ENCODE data around the gene TYK2.

TYK2 gene

GRCh38 chr19:10390652-10391286, 10.4 kb upstream of the TYK2 start:
- Histone ChIP-seq H3K4ac (ENCODE audit: low read depth in 1 of 2, low read length in 2 of 2) (no peak overlapping the region), H3K18ac (ENCODE audit: low read depth in 1 of 2, low read length in 2 of 2) (no peak overlapping the region), H3K27ac (ENCODE audit: low read length, poor library complexity, severe bottlenecking) (no peak overlapping the region), H2AK5ac (ENCODE audit: low read length, severe bottlenecking) (no peak overlapping the region), H3K27me3 (ENCODE audit: control insufficient read depth in 1 of 2, insufficient read depth in 1 of 2, low read length in 2 of 2) (no peaks in the 10 kb centered on the region), H4K91ac (ENCODE audit: low read length) (no peak overlapping the region), H2AFZ (ENCODE audit: low read depth, low read length) (no peak overlapping the region), H3K14ac (ENCODE audit: low read length in 2 of 2) (no peak overlapping the region), H3K4me3 (ENCODE audit: insufficient read depth in 1 of 2, low read depth in 1 of 2, low read length in 2 of 2) (no peak overlapping the region), H3K4me2 (ENCODE audit: low read length, poor library complexity, severe bottlenecking) (no peak overlapping the region), H4K8ac (ENCODE audit: low read length) (no peak overlapping the region), H3K36me3 (ENCODE audit: control insufficient read depth in 1 of 2, insufficient read depth in 2 of 2, low read depth in 1 of 2, low read length in 2 of 2) (peaks cover 45 to 62% of the 10 kb centered on the region in 2 experiments), H2BK12ac (ENCODE audit: low read length in 2 of 2) (no peak overlapping the region), H2BK120ac (ENCODE audit: low read depth, low read length) (no peak overlapping the region), H2BK5ac (ENCODE audit: low read depth, low read length, poor library complexity, severe bottlenecking) (no peak overlapping the region), H3K4me1 (ENCODE audit: control insufficient read depth, insufficient read depth, low read depth, low read length) (no peaks in the 10 kb centered on the region), H3K9ac (ENCODE audit: low read length) (no peak overlapping the region), H2BK15ac (ENCODE audit: low read depth, poor library complexity, severe bottlenecking) (no peak overlapping the region), H3K23ac (ENCODE audit: low read length in 2 of 2) (no peak overlapping the region), H3K79me1 (replicated peaks; ENCODE audit: low read length, poor library complexity, severe bottlenecking) (peaks cover 10% of the 10 kb centered on the region), H3K9me3 (ENCODE audit: control insufficient read depth, low read length) (no peaks in the 10 kb centered on the region)
- WGBS: 62% methylated on average over 9 of the region's 9 CpGs
- DNase-seq: peak; percentile 73

- Histone ChIP-seq H3K9ac (ENCODE audit: low read length) (no peak overlapping the region), H3K4me1 (ENCODE audit: control insufficient read depth, insufficient read depth, low read depth, low read length) (no peaks in the 10 kb centered on the region), H4K8ac (ENCODE audit: low read length) (no peak overlapping the region), H2BK120ac (ENCODE audit: low read depth, low read length) (no peak overlapping the region), H3K4me3 (ENCODE audit: insufficient read depth in 1 of 2, low read depth in 1 of 2, low read length in 2 of 2) (no peak overlapping the region), H2AK5ac (ENCODE audit: low read length, severe bottlenecking) (no peak overlapping the region), H3K23ac (ENCODE audit: low read length in 2 of 2) (no peak overlapping the region), H3K18ac (ENCODE audit: low read depth in 1 of 2, low read length in 2 of 2) (no peak overlapping the region), H3K27me3 (ENCODE audit: control insufficient read depth in 1 of 2, insufficient read depth in 1 of 2, low read length in 2 of 2) (no peaks in the 10 kb centered on the region), H3K9me3 (ENCODE audit: control insufficient read depth, low read length) (no peaks in the 10 kb centered on the region), H3K4me2 (ENCODE audit: low read length, poor library complexity, severe bottlenecking) (no peak overlapping the region), H3K36me3 (ENCODE audit: control insufficient read depth in 1 of 2, insufficient read depth in 2 of 2, low read depth in 1 of 2, low read length in 2 of 2) (peaks cover 39 to 53% of the 10 kb centered on the region in 2 experiments), H3K14ac (ENCODE audit: low read length in 2 of 2) (no peak overlapping the region), H2BK12ac (ENCODE audit: low read length in 2 of 2) (no peak overlapping the region), H3K27ac (ENCODE audit: low read length, poor library complexity, severe bottlenecking) (no peak overlapping the region), H3K79me1 (replicated peaks; ENCODE audit: low read length, poor library complexity, severe bottlenecking) (peaks cover 5% of the 10 kb centered on the region), H4K91ac (ENCODE audit: low read length) (no peak overlapping the region), H2BK5ac (ENCODE audit: low read depth, low read length, poor library complexity, severe bottlenecking) (no peak overlapping the region), H2BK15ac (ENCODE audit: low read depth, poor library complexity, severe bottlenecking) (no peak overlapping the region), H2AFZ (ENCODE audit: low read depth, low read length) (no peak overlapping the region), H3K4ac (ENCODE audit: low read depth in 1 of 2, low read length in 2 of 2) (no peak overlapping the region)
- 75% methylated on average over 12 of the region's 12 CpGs for WGBS
- no peak for DNase-seq
Measured at GRCh38 chr19:10389863-10390262, 9.5 kb upstream of the TYK2 start.

GRCh38 chr19:10388957-10389356, 8.6 kb upstream of the TYK2 start:
- Histone ChIP-seq H2BK12ac (ENCODE audit: low read length in 2 of 2) (peak overlapping the region in 1 of 2 experiments; percentile 59), H3K4me3 (ENCODE audit: insufficient read depth in 1 of 2, low read depth in 1 of 2, low read length in 2 of 2) (no peak overlapping the region), H3K4me2 (ENCODE audit: low read length, poor library complexity, severe bottlenecking) (no peak overlapping the region), H2AK5ac (ENCODE audit: low read length, severe bottlenecking) (no peak overlapping the region), H3K27me3 (ENCODE audit: control insufficient read depth in 1 of 2, insufficient read depth in 1 of 2, low read length in 2 of 2) (no peaks in the 10 kb centered on the region), H3K79me1 (replicated peaks; ENCODE audit: low read length, poor library complexity, severe bottlenecking) (peaks cover 5% of the 10 kb centered on the region), H3K4me1 (ENCODE audit: control insufficient read depth, insufficient read depth, low read depth, low read length) (peaks cover 3% of the 10 kb centered on the region), H3K4ac (ENCODE audit: low read depth in 1 of 2, low read length in 2 of 2) (no peak overlapping the region), H3K18ac (ENCODE audit: low read depth in 1 of 2, low read length in 2 of 2) (no peak overlapping the region), H3K9ac (ENCODE audit: low read length) (peak overlapping the region; percentile 36), H3K27ac (ENCODE audit: low read length, poor library complexity, severe bottlenecking) (no peak overlapping the region), H4K8ac (ENCODE audit: low read length) (no peak overlapping the region), H2BK120ac (ENCODE audit: low read depth, low read length) (no peak overlapping the region), H3K23ac (ENCODE audit: low read length in 2 of 2) (no peak overlapping the region), H2BK5ac (ENCODE audit: low read depth, low read length, poor library complexity, severe bottlenecking) (no peak overlapping the region), H2AFZ (ENCODE audit: low read depth, low read length) (no peak overlapping the region), H2BK15ac (ENCODE audit: low read depth, poor library complexity, severe bottlenecking) (no peak overlapping the region), H3K14ac (ENCODE audit: low read length in 2 of 2) (no peak overlapping the region), H3K36me3 (ENCODE audit: control insufficient read depth in 1 of 2, insufficient read depth in 2 of 2, low read depth in 1 of 2, low read length in 2 of 2) (peaks cover 31 to 44% of the 10 kb centered on the region in 2 experiments), H3K9me3 (ENCODE audit: control insufficient read depth, low read length) (no peaks in the 10 kb centered on the region), H4K91ac (ENCODE audit: low read length) (no peak overlapping the region)
- peak; percentile 81 for DNase-seq
- WGBS: 2% methylated on average over 3 of the region's 3 CpGs

- Histone ChIP-seq H4K91ac (ENCODE audit: low read length) (no peak overlapping the region), H3K9ac (ENCODE audit: low read length) (no peak overlapping the region), H3K4me1 (ENCODE audit: control insufficient read depth, insufficient read depth, low read depth, low read length) (peaks cover 9% of the 10 kb centered on the region), H3K36me3 (ENCODE audit: control insufficient read depth in 1 of 2, insufficient read depth in 2 of 2, low read depth in 1 of 2, low read length in 2 of 2) (peaks cover 0 to 3% of the 10 kb centered on the region in 2 experiments), H3K4me3 (ENCODE audit: insufficient read depth in 1 of 2, low read depth in 1 of 2, low read length in 2 of 2) (no peak overlapping the region), H2BK5ac (ENCODE audit: low read depth, low read length, poor library complexity, severe bottlenecking) (no peak overlapping the region), H3K9me3 (ENCODE audit: control insufficient read depth, low read length) (no peaks in the 10 kb centered on the region), H2AK5ac (ENCODE audit: low read length, severe bottlenecking) (no peak overlapping the region), H2BK120ac (ENCODE audit: low read depth, low read length) (no peak overlapping the region), H2BK12ac (ENCODE audit: low read length in 2 of 2) (no peak overlapping the region), H2BK15ac (ENCODE audit: low read depth, poor library complexity, severe bottlenecking) (no peak overlapping the region), H3K79me1 (replicated peaks; ENCODE audit: low read length, poor library complexity, severe bottlenecking) (peaks cover 6% of the 10 kb centered on the region), H3K14ac (ENCODE audit: low read length in 2 of 2) (no peak overlapping the region), H3K4me2 (ENCODE audit: low read length, poor library complexity, severe bottlenecking) (no peak overlapping the region), H3K23ac (ENCODE audit: low read length in 2 of 2) (no peak overlapping the region), H3K4ac (ENCODE audit: low read depth in 1 of 2, low read length in 2 of 2) (no peak overlapping the region), H2AFZ (ENCODE audit: low read depth, low read length) (no peak overlapping the region), H3K27me3 (ENCODE audit: control insufficient read depth in 1 of 2, insufficient read depth in 1 of 2, low read length in 2 of 2) (no peaks in the 10 kb centered on the region), H4K8ac (ENCODE audit: low read length) (peak overlapping the region; percentile 7), H3K27ac (ENCODE audit: low read length, poor library complexity, severe bottlenecking) (no peak overlapping the region), H3K18ac (ENCODE audit: low read depth in 1 of 2, low read length in 2 of 2) (no peak overlapping the region)
- no peak for DNase-seq
- WGBS: 85% methylated on average over 9 of the region's 9 CpGs
Measured at GRCh38 chr19:10384580-10384979, 4.2 kb upstream of the TYK2 start.
